Measurements from ENCODE around the gene PRDM15.

Gene PRDM15

GRCh38 chr21:41879190-41879998 lies at the start of gene PRDM15:
Gene PRDM15 (minus strand): TSS chr21:41879344. CDS start chr21:41860363, 18,981 bp downstream.
- peak; percentile 90 for DNase-seq

GRCh38 chr21:41928621-41929220 lies 49.6 kb upstream of the PRDM15 start:
- no peak for DNase-seq

- no peak for DNase-seq
Observed at GRCh38 chr21:41927727-41928409, 48.7 kb upstream of the PRDM15 start.

- DNase-seq: no peak
Observed at GRCh38 chr21:41926807-41927171, 47.6 kb upstream of the PRDM15 start.

- no peak for DNase-seq
Observed at GRCh38 chr21:41926117-41926806, 47.1 kb upstream of the PRDM15 start.

- no peak for DNase-seq
Observed at GRCh38 chr21:41925767-41926116, 46.6 kb upstream of the PRDM15 start.

GRCh38 chr21:41924368-41924754 lies 45.2 kb upstream of the PRDM15 start:
- no peak for DNase-seq

GRCh38 chr21:41923631-41924367 lies 44.7 kb upstream of the PRDM15 start:
- DNase-seq: no peak

- DNase-seq: no peak
Observed at GRCh38 chr21:41923186-41923585, 44.0 kb upstream of the PRDM15 start.

- no peak for DNase-seq
Observed at GRCh38 chr21:41921021-41921420, 41.9 kb upstream of the PRDM15 start.

- no peak for DNase-seq
Observed at GRCh38 chr21:41920476-41920875, 41.3 kb upstream of the PRDM15 start.

GRCh38 chr21:41919666-41920398 lies 40.7 kb upstream of the PRDM15 start:
- no peak for DNase-seq

- no peak for DNase-seq
Observed at GRCh38 chr21:41918561-41919358, 39.6 kb upstream of the PRDM15 start.

GRCh38 chr21:41917531-41917930 lies 38.4 kb upstream of the PRDM15 start:
- DNase-seq: no peak

- no peak for DNase-seq
Observed at GRCh38 chr21:41916888-41917433, 37.8 kb upstream of the PRDM15 start.

- no peak for DNase-seq
Observed at GRCh38 chr21:41914965-41915364, 35.8 kb upstream of the PRDM15 start.

- no peak for DNase-seq
Observed at GRCh38 chr21:41914358-41914757, 35.2 kb upstream of the PRDM15 start.

GRCh38 chr21:41913230-41913629 lies 34.1 kb upstream of the PRDM15 start:
- no peak for DNase-seq

- no peak for DNase-seq
Observed at GRCh38 chr21:41908829-41909228, 29.7 kb upstream of the PRDM15 start.

- DNase-seq: no peak
Observed at GRCh38 chr21:41907496-41908258, 28.5 kb upstream of the PRDM15 start.

All from left hindlimb (tissue), 1 donor.